Rectal smooth muscle tissue (tissue), 1 donor: ENCODE results near the gene OR2B3.
"Not testable (repeated sequence)": the region's sequence is repeated elsewhere in the genome, so short reads cannot be mapped to it uniquely, and the experiment has no call there.

Experiments
- H3K27ac ChIP-seq: one replicate; pipeline ENCODE4 v1.7.0; 2013; ENCODE audit warnings: low read depth, low read length, inconsistent platforms
- H3K27me3 ChIP-seq: one replicate; pipeline ENCODE4 v1.7.0; 2013; ENCODE audit warnings: low read length; ENCODE audit not compliant: control insufficient read depth, insufficient read depth
- H3K36me3 ChIP-seq: one replicate; pipeline ENCODE4 v1.7.0; 2013; ENCODE audit warnings: low read length; ENCODE audit not compliant: control insufficient read depth, insufficient read depth
- H3K4me1 ChIP-seq: one replicate; pipeline ENCODE4 v1.7.0; 2013; ENCODE audit warnings: low read length; ENCODE audit not compliant: control insufficient read depth, insufficient read depth
- H3K4me3 ChIP-seq: one replicate; pipeline ENCODE4 v1.7.0; 2013; ENCODE audit warnings: low read length
- H3K9ac ChIP-seq: one replicate; pipeline ENCODE4 v1.7.0; 2013; ENCODE audit warnings: low read length

OR2B3 gene

GRCh38 chr6:29087213-29087612 is at the start of gene OR2B3:
OR2B3 (minus strand) TSS chr6:29087313; CDS start chr6:29087248, 65 bp downstream.
- H3K27ac ChIP-seq = no peak within 1 kb of the TSS
- H3K4me1 ChIP-seq = no peaks in the 10 kb centered on the region
- no peaks in the 10 kb centered on the region for H3K27me3 ChIP-seq
- H3K4me3 ChIP-seq = no peak within 1 kb of the TSS
- H3K36me3 ChIP-seq = no peaks in the 10 kb centered on the region
- H3K9ac ChIP-seq = no peak within 1 kb of the TSS

- H3K27me3 ChIP-seq = no peaks in the 10 kb centered on the region
- H3K36me3 ChIP-seq = no peaks in the 10 kb centered on the region
- no peak overlapping the region for H3K4me3 ChIP-seq
- no peak overlapping the region for H3K9ac ChIP-seq
- no peaks in the 10 kb centered on the region for H3K4me1 ChIP-seq
- no peak overlapping the region for H3K27ac ChIP-seq
Observed at GRCh38 chr6:29131691-29132090, 44.6 kb upstream of the OR2B3 start.

GRCh38 chr6:29130644-29131043 is 43.5 kb upstream of the OR2B3 start:
- Histone ChIP-seq H3K36me3 (no peaks in the 10 kb centered on the region), H3K4me1 (no peaks in the 10 kb centered on the region), H3K4me3 (no peak overlapping the region), H3K9ac (no peak overlapping the region), H3K27me3 (no peaks in the 10 kb centered on the region), H3K27ac (no peak overlapping the region)

- H3K27me3 ChIP-seq = no peaks in the 10 kb centered on the region
- no peak overlapping the region for H3K27ac ChIP-seq
- no peaks in the 10 kb centered on the region for H3K36me3 ChIP-seq
- no peak overlapping the region for H3K4me3 ChIP-seq
- no peaks in the 10 kb centered on the region for H3K4me1 ChIP-seq
- no peak overlapping the region for H3K9ac ChIP-seq
Observed at GRCh38 chr6:29129326-29130012, 42.4 kb upstream of the OR2B3 start.

- H3K36me3 ChIP-seq, H3K4me1 ChIP-seq, H3K9ac ChIP-seq, H3K27me3 ChIP-seq, H3K27ac ChIP-seq, H3K4me3 ChIP-seq: not testable (repeated sequence)
Observed at GRCh38 chr6:29114964-29115363, 27.9 kb upstream of the OR2B3 start.

GRCh38 chr6:29112135-29112534 is 25.0 kb upstream of the OR2B3 start:
- no peaks in the 10 kb centered on the region for H3K27me3 ChIP-seq
- no peaks in the 10 kb centered on the region for H3K4me1 ChIP-seq
- H3K4me3 ChIP-seq = no peak overlapping the region
- H3K27ac ChIP-seq = no peak overlapping the region
- no peaks in the 10 kb centered on the region for H3K36me3 ChIP-seq
- H3K9ac ChIP-seq = no peak overlapping the region

GRCh38 chr6:29107758-29108157 is 20.6 kb upstream of the OR2B3 start, which contains the start of gene OR2J3:
OR2J3 (plus strand) TSS chr6:29108058; CDS start chr6:29111891, 3,833 bp downstream.
- Histone ChIP-seq H3K36me3 (no peaks in the 10 kb centered on the region), H3K9ac (no peak within 1 kb of the TSS), H3K27ac (no peak within 1 kb of the TSS), H3K27me3 (no peaks in the 10 kb centered on the region), H3K4me1 (no peaks in the 10 kb centered on the region), H3K4me3 (no peak within 1 kb of the TSS)

GRCh38 chr6:29099190-29099589 is 12.1 kb upstream of the OR2B3 start, which contains the start of gene OR2J1:
OR2J1 (plus strand) TSS chr6:29099490; CDS start chr6:29100943, 1,453 bp downstream.
- no peak within 1 kb of the TSS for H3K9ac ChIP-seq
- H3K4me3 ChIP-seq = no peak within 1 kb of the TSS
- H3K27ac ChIP-seq = no peak within 1 kb of the TSS
- no peaks in the 10 kb centered on the region for H3K27me3 ChIP-seq
- H3K4me1 ChIP-seq = no peaks in the 10 kb centered on the region
- no peaks in the 10 kb centered on the region for H3K36me3 ChIP-seq

GRCh38 chr6:29097803-29098202 is 10.7 kb upstream of the OR2B3 start:
- no peak overlapping the region for H3K9ac ChIP-seq
- H3K36me3 ChIP-seq = no peaks in the 10 kb centered on the region
- H3K27ac ChIP-seq = no peak overlapping the region
- H3K4me3 ChIP-seq = no peak overlapping the region
- no peaks in the 10 kb centered on the region for H3K27me3 ChIP-seq
- H3K4me1 ChIP-seq = no peaks in the 10 kb centered on the region

- Histone ChIP-seq H3K4me3 (no peak overlapping the region), H3K9ac (no peak overlapping the region), H3K27me3 (no peaks in the 10 kb centered on the region), H3K36me3 (no peaks in the 10 kb centered on the region), H3K4me1 (no peaks in the 10 kb centered on the region), H3K27ac (no peak overlapping the region)
Observed at GRCh38 chr6:29092957-29093356, 5.8 kb upstream of the OR2B3 start.

- H3K36me3 ChIP-seq = no peaks in the 10 kb centered on the region
- no peaks in the 10 kb centered on the region for H3K4me1 ChIP-seq
- no peaks in the 10 kb centered on the region for H3K27me3 ChIP-seq
- no peak overlapping the region for H3K27ac ChIP-seq
- H3K9ac ChIP-seq = no peak overlapping the region
- H3K4me3 ChIP-seq = no peak overlapping the region
Observed at GRCh38 chr6:29082457-29082856, 4.7 kb downstream of the OR2B3 start.

GRCh38 chr6:29081312-29081711 is 5.8 kb downstream of the OR2B3 start:
- Histone ChIP-seq H3K4me3 (no peak overlapping the region), H3K36me3 (no peaks in the 10 kb centered on the region), H3K9ac (no peak overlapping the region), H3K4me1 (no peaks in the 10 kb centered on the region), H3K27ac (no peak overlapping the region), H3K27me3 (no peaks in the 10 kb centered on the region)

- H3K4me3 ChIP-seq = no peak overlapping the region
- no peak overlapping the region for H3K27ac ChIP-seq
- no peaks in the 10 kb centered on the region for H3K4me1 ChIP-seq
- H3K9ac ChIP-seq = no peak overlapping the region
- no peaks in the 10 kb centered on the region for H3K27me3 ChIP-seq
- no peaks in the 10 kb centered on the region for H3K36me3 ChIP-seq
Observed at GRCh38 chr6:29079203-29079602, 7.9 kb downstream of the OR2B3 start.
